ENCODE measurements around the gene APRT.
A peak's percentile ranks its signal among the peaks of the same experiment; 100 is the strongest.

Gene APRT

GRCh38 chr16:88787579-88788314 lies 24.0 kb downstream of the APRT start:
- DNase-seq (ENCODE audit: low spot score), result no peak
- no peak for TF ChIP-seq CTCF (IDR thresholded peaks at IDR 0.05; ENCODE audit: extremely low read depth, missing control alignments)

GRCh38 chr16:88785106-88785924 lies 26.4 kb downstream of the APRT start, which contains the start of gene PIEZO1:
PIEZO1 (minus strand) TSS chr16:88785220; CDS start chr16:88784964, 256 bp downstream.
- peak; percentile 94 for TF ChIP-seq CTCF (IDR thresholded peaks at IDR 0.05; ENCODE audit: extremely low read depth, missing control alignments)
- peak; percentile 95 for DNase-seq (ENCODE audit: low spot score)

- no peak for DNase-seq (ENCODE audit: low spot score)
- TF ChIP-seq CTCF (IDR thresholded peaks at IDR 0.05; ENCODE audit: extremely low read depth, missing control alignments), result no peak
These were observed 26.9 kb downstream of the APRT start for GRCh38 chr16:88784856-88785105.

- peak; percentile 46 for TF ChIP-seq CTCF (IDR thresholded peaks at IDR 0.05; ENCODE audit: extremely low read depth, missing control alignments)
- DNase-seq (ENCODE audit: low spot score), result peak; percentile 72
These were observed 27.5 kb downstream of the APRT start for GRCh38 chr16:88784074-88784855.

- no peak for DNase-seq (ENCODE audit: low spot score)
- no peak for TF ChIP-seq CTCF (IDR thresholded peaks at IDR 0.05; ENCODE audit: extremely low read depth, missing control alignments)
These were observed 28.2 kb downstream of the APRT start for GRCh38 chr16:88783391-88784073.

GRCh38 chr16:88782454-88783390 lies 29.0 kb downstream of the APRT start:
- no peak for DNase-seq (ENCODE audit: low spot score)
- no peak for TF ChIP-seq CTCF (IDR thresholded peaks at IDR 0.05; ENCODE audit: extremely low read depth, missing control alignments)

Data from GM20000 (cell line).